ENCODE measurements around the gene NIT1. TPM values are rescaled to one million over a fixed set of nuclear protein-coding genes. Genes with fewer than 3 reads are reported as not detected.

Gene NIT1
- total and polyA plus RNA-seq, 4 donors = 31.1 to 50.5 (median 44.6) TPM

Other genes starting within 250 kb of the NIT1 start
- gene ITLN1, start 232.9 kb upstream of the NIT1 start, total RNA-seq = 1 to 10 TPM in 1 of 2 donors, under 1 TPM in 1; 0.78 to 1.8 TPM
- gene ITLN1, start 232.9 kb upstream of the NIT1 start, polyA plus RNA-seq = 10 to 100 TPM; 58.6 to 72.6 TPM
- not detected for gene ITLN2, start 163.3 kb upstream of the NIT1 start, total RNA-seq
- 1 to 10 TPM; 4.5 to 5.5 TPM for gene ITLN2, start 163.3 kb upstream of the NIT1 start, polyA plus RNA-seq
- 10 to 100 TPM; 21.7 to 26.0 TPM for gene F11R, start 97.0 kb upstream of the NIT1 start, total RNA-seq
- gene F11R, start 97.0 kb upstream of the NIT1 start, polyA plus RNA-seq = 1 to 10 TPM; 2.4 to 8.0 TPM
- 10 to 100 TPM in 1 of 2 donors, 1 to 10 TPM in 1; 9.1 to 12.5 TPM for gene TSTD1, start 79.1 kb upstream of the NIT1 start, total RNA-seq
- 10 to 100 TPM; 13.2 to 31.9 TPM for gene TSTD1, start 79.1 kb upstream of the NIT1 start, polyA plus RNA-seq
- gene USF1, start 72.1 kb upstream of the NIT1 start, total RNA-seq = 10 to 100 TPM; 42.2 to 67.0 TPM
- 100 to 1,000 TPM in 1 of 2 donors, 10 to 100 TPM in 1; 33.8 to 124 TPM for gene USF1, start 72.1 kb upstream of the NIT1 start, polyA plus RNA-seq
- 10 to 100 TPM; 14.7 to 20.5 TPM for gene ARHGAP30, start 48.2 kb upstream of the NIT1 start, total RNA-seq
- gene ARHGAP30, start 48.2 kb upstream of the NIT1 start, polyA plus RNA-seq = 10 to 100 TPM in 1 of 2 donors, 1 to 10 TPM in 1; 1.3 to 12.1 TPM
- gene NECTIN4, start 28.5 kb upstream of the NIT1 start, total RNA-seq = under 1 TPM; 0.24 to 0.26 TPM
- gene NECTIN4, start 28.5 kb upstream of the NIT1 start, polyA plus RNA-seq = not detected
- gene KLHDC9, start 19.7 kb upstream of the NIT1 start, total RNA-seq = 1 to 10 TPM in 1 of 2 donors, under 1 TPM in 1; 0.78 to 2.5 TPM
- 10 to 100 TPM in 1 of 2 donors, 1 to 10 TPM in 1; 7.9 to 14.8 TPM for gene KLHDC9, start 19.7 kb upstream of the NIT1 start, polyA plus RNA-seq
- gene PFDN2, start 68 bp upstream of the NIT1 start, total RNA-seq = 10 to 100 TPM; 36.4 to 42.3 TPM
- gene PFDN2, start 68 bp upstream of the NIT1 start, polyA plus RNA-seq = 100 to 1,000 TPM in 1 of 2 donors, 10 to 100 TPM in 1; 74.6 to 116 TPM
- gene DEDD, start 14.6 kb downstream of the NIT1 start, total RNA-seq = 10 to 100 TPM; 44.7 to 46.8 TPM
- 10 to 100 TPM; 25.2 to 39.7 TPM for gene DEDD, start 14.6 kb downstream of the NIT1 start, polyA plus RNA-seq
- gene UFC1, start 35.9 kb downstream of the NIT1 start, total RNA-seq = 10 to 100 TPM; 64.2 to 70.3 TPM
- 100 to 1,000 TPM; 143 to 184 TPM for gene UFC1, start 35.9 kb downstream of the NIT1 start, polyA plus RNA-seq
- gene USP21, start 41.4 kb downstream of the NIT1 start, total RNA-seq = 10 to 100 TPM; 16.4 to 28.1 TPM
- 10 to 100 TPM; 15.7 to 24.7 TPM for gene USP21, start 41.4 kb downstream of the NIT1 start, polyA plus RNA-seq
- 10 to 100 TPM; 16.3 to 30.9 TPM for gene PPOX, start 48.3 kb downstream of the NIT1 start, total RNA-seq
- gene PPOX, start 48.3 kb downstream of the NIT1 start, polyA plus RNA-seq = 100 to 1,000 TPM in 1 of 2 donors, 10 to 100 TPM in 1; 17.0 to 126 TPM
- gene B4GALT3, start 59.4 kb downstream of the NIT1 start, total RNA-seq = 10 to 100 TPM; 26.8 to 29.8 TPM
- gene B4GALT3, start 59.4 kb downstream of the NIT1 start, polyA plus RNA-seq = 10 to 100 TPM; 13.9 to 23.1 TPM
- gene ADAMTS4, start 80.9 kb downstream of the NIT1 start, total RNA-seq = 100 to 1,000 TPM in 1 of 2 donors, 10 to 100 TPM in 1; 78.9 to 207 TPM
- 1 to 10 TPM; 1.4 to 6.8 TPM for gene ADAMTS4, start 80.9 kb downstream of the NIT1 start, polyA plus RNA-seq
- gene NDUFS2, start 84.3 kb downstream of the NIT1 start, total RNA-seq = 10 to 100 TPM; 55.3 to 63.4 TPM
- gene NDUFS2, start 84.3 kb downstream of the NIT1 start, polyA plus RNA-seq = 10 to 100 TPM; 64.2 to 88.1 TPM
- gene FCER1G, start 97.2 kb downstream of the NIT1 start, total RNA-seq = 10 to 100 TPM; 64.3 to 74.0 TPM
- 100 to 1,000 TPM in 1 of 2 donors, 10 to 100 TPM in 1; 35.7 to 154 TPM for gene FCER1G, start 97.2 kb downstream of the NIT1 start, polyA plus RNA-seq
- not detected for gene APOA2, start 105.5 kb downstream of the NIT1 start, total RNA-seq
- 1 to 10 TPM in 1 of 2 donors, not detected in 1; 1.3 TPM for gene APOA2, start 105.5 kb downstream of the NIT1 start, polyA plus RNA-seq
- 10 to 100 TPM in 1 of 2 donors, 1 to 10 TPM in 1; 10.0 to 12.9 TPM for gene TOMM40L, start 108.0 kb downstream of the NIT1 start, total RNA-seq
- gene TOMM40L, start 108.0 kb downstream of the NIT1 start, polyA plus RNA-seq = 10 to 100 TPM; 10.2 to 11.6 TPM
- not detected for gene NR1I3, start 120.1 kb downstream of the NIT1 start, total RNA-seq
- gene NR1I3, start 120.1 kb downstream of the NIT1 start, polyA plus RNA-seq = not detected
- gene PCP4L1, start 140.6 kb downstream of the NIT1 start, total RNA-seq = 1 to 10 TPM in 1 of 2 donors, under 1 TPM in 1; 0.69 to 1.2 TPM
- gene PCP4L1, start 140.6 kb downstream of the NIT1 start, polyA plus RNA-seq = not detected
- gene MPZ, start 191.9 kb downstream of the NIT1 start, total RNA-seq = 10 to 100 TPM; 11.2 to 19.4 TPM
- gene MPZ, start 191.9 kb downstream of the NIT1 start, polyA plus RNA-seq = 1 to 10 TPM in 1 of 2 donors, not detected in 1; 1.5 TPM
- gene SDHC, start 196.3 kb downstream of the NIT1 start, total RNA-seq = 100 to 1,000 TPM; 103 to 127 TPM
- gene SDHC, start 196.3 kb downstream of the NIT1 start, polyA plus RNA-seq = 100 to 1,000 TPM; 117 to 129 TPM
- not detected for gene CFAP126, start 249.8 kb downstream of the NIT1 start, total RNA-seq
- not detected for gene CFAP126, start 249.8 kb downstream of the NIT1 start, polyA plus RNA-seq

Measured in aorta (tissue), 4 donors.